ENCODE results near the gene HCFC1R1.

Gene HCFC1R1

GRCh38 chr16:3021449-3022207 is 2.1 kb downstream of the HCFC1R1 start:
- H3K4me1 ChIP-seq (ENCODE audit: insufficient read depth, low read length) = peaks cover 4% of the 10 kb centered on the region; the same call in 1 of the 2 replicates

DNA sequence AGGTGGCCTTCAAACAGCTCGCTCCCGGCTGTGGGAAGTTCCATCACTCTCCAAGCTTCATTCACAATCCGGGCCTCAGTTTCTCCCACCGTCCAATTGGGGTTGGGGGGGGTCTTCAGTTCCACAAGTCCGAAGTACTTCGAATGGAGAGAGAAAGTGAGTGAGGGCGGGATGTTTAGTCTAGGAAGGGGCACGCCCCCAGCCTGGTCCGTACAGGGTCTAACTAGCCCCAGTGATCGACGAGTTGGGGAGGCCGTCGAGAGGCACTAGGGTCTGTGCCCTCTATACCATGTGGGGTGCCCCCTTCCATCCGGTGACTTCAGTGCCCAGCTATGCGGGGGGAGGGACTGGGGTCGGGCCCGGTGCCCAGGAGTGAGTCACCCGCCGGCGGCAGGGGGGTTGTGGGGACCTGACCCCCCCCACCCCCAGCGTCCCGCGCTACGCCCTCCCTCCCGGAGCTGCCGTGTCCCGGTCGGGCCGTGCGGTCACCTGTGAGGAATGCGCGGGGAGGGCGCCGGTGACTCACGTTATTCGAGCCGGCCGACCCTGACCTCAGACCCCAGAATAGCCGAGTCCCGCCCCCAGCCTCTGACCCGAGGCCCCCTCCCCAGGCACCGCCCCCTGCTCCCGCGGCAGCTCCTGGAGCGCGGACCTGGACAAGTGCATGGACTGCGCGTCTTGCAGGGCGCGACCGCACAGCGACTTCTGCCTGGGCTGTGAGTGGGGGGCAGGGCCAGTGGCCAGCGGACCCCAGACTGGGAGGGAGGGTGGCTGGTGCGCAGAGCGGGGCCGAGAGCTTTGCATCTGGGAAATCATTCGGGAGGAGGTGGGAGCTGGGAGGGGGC is 2.9 kb downstream of the HCFC1R1 start:
- Histone ChIP-seq H3K4me1 (ENCODE audit: insufficient read depth, low read length) (peaks cover 4% of the 10 kb centered on the region; the same call in 1 of the 2 replicates), H3K9ac (ENCODE audit: low read depth, low read length) (peak overlapping the region; percentile 85), H3K36me3 (ENCODE audit: insufficient read depth, low read length) (0 out of 2 replicates have a peak, but pooled peaks cover 5% of the 10 kb centered on the region), H3K9me3 (ENCODE audit: control insufficient read depth, insufficient read depth, low read length) (no peaks in the 10 kb centered on the region)

More at GRCh38 chr16:3021449-3022207, 2.1 kb downstream of the HCFC1R1 start:
- H3K9ac ChIP-seq (ENCODE audit: low read depth, low read length) = peak overlapping the region; percentile 85
- H3K9me3 ChIP-seq (ENCODE audit: control insufficient read depth, insufficient read depth, low read length) = no peaks in the 10 kb centered on the region
- 0 out of 2 replicates have a peak, but pooled peaks cover 5% of the 10 kb centered on the region for H3K36me3 ChIP-seq (ENCODE audit: insufficient read depth, low read length)

DNA sequence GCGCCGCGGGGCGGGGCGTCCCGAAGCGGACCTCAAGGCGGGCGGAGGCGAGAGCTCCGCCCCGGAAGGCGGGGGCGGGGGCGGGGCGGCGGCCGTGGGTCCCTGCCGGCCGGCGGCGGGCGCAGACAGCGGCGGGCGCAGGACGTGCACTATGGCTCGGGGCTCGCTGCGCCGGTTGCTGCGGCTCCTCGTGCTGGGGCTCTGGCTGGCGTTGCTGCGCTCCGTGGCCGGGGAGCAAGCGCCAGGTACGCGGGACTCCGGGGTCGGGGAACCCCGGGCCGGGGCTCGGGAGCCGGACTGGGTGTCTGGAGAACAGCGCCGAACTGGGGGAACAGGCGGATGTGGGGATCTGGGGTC is 3.5 kb downstream of the HCFC1R1 start, which contains the start of gene TNFRSF12A:
Gene TNFRSF12A (plus strand): TSS at position 122 of the 357 bp plus-strand sequence. CDS start 30 bp downstream, at position 152.
- Histone ChIP-seq H3K9me3 (ENCODE audit: control insufficient read depth, insufficient read depth, low read length) (no peaks in the 10 kb centered on the region), H3K9ac (ENCODE audit: low read depth, low read length) (peak within 1 kb of the TSS; percentile 85), H3K36me3 (ENCODE audit: insufficient read depth, low read length) (0 out of 2 replicates have a peak, but pooled peaks cover 5% of the 10 kb centered on the region), H3K4me1 (ENCODE audit: insufficient read depth, low read length) (peaks cover 4% of the 10 kb centered on the region; the same call in 1 of the 2 replicates)

- Histone ChIP-seq H3K9ac (ENCODE audit: low read depth, low read length) (peak overlapping the region; percentile 62; the same call in 1 of the 2 replicates), H3K36me3 (ENCODE audit: insufficient read depth, low read length) (peaks cover 8% of the 10 kb centered on the region; the same call in 1 of the 2 replicates), H3K4me1 (ENCODE audit: insufficient read depth, low read length) (peaks cover 4% of the 10 kb centered on the region; the same call in 1 of the 2 replicates), H3K9me3 (ENCODE audit: control insufficient read depth, insufficient read depth, low read length) (no peaks in the 10 kb centered on the region)
These were observed 4.0 kb downstream of the HCFC1R1 start for GRCh38 chr16:3019594-3020246.

DNA sequence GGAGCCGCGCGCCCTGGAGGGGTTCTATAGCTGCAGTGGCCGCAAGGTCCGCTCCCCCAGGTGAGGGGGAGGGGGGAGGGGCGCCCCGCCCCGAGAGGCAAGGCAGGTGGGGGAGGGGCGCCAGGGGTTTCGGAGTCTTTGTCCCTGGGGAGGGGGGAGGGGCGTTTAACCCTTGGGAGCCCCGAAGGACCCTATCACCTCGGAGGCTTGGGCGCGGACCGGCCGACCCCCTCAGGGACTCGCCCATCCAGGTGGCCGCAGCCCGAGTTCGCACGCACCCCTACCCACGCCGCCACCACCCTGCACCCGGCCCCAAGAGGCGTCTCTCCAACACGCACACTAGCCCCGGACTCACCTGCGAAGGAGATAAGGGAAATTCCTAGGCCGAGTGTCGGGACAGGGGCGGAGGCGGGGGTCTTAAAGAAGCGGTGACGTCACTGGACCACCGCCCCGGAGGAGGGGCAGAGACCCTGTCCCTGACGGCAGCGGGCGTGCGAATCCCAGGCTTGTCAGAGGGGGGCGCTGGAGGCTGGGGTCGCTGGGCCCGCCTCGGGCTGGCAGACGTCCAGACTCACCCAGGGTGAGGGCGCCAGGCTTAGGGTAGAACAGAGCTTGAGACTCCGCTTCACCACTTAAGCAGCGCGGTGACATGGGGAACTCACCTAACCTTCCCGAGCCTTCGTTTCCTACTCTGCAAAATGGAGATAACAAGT is 5.8 kb downstream of the HCFC1R1 start, which contains the start of gene CLDN6:
Gene CLDN6 (minus strand): TSS at position 390 of the 713 bp plus-strand sequence. CDS start 2,162 bp downstream, outside the sequence.
- Histone ChIP-seq H3K9ac (ENCODE audit: low read depth, low read length) (peak within 1 kb of the TSS; percentile 89), H3K9me3 (ENCODE audit: control insufficient read depth, insufficient read depth, low read length) (no peaks in the 10 kb centered on the region), H3K4me1 (ENCODE audit: insufficient read depth, low read length) (peaks cover 19% of the 10 kb centered on the region; the same call in 1 of the 2 replicates), H3K36me3 (ENCODE audit: insufficient read depth, low read length) (peaks cover 8% of the 10 kb centered on the region; the same call in 1 of the 2 replicates)

DNA sequence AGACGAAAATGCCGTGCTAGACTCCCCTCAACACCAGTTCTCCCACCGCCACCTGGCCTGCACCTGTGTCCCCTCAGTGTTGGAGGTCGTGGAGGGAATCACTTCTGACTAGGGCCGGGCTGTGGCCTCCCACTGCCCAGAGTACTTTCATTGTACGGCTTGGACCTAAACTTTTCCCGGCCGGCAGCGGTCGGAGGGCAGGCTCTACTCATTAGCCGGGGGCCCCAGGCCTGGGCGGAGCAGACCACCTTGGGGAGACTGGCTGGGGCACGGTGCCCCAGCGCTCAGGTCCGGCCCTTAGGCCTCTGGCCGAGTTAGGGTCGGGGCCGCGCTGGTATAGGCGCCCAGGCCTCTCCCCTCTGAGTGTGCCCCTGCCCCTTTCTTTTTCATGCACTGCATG is 6.4 kb downstream of the HCFC1R1 start:
- H3K36me3 ChIP-seq (ENCODE audit: insufficient read depth, low read length) = peaks cover 8% of the 10 kb centered on the region; the same call in 1 of the 2 replicates
- peak overlapping the region; percentile 89 for H3K9ac ChIP-seq (ENCODE audit: low read depth, low read length)

DNA sequence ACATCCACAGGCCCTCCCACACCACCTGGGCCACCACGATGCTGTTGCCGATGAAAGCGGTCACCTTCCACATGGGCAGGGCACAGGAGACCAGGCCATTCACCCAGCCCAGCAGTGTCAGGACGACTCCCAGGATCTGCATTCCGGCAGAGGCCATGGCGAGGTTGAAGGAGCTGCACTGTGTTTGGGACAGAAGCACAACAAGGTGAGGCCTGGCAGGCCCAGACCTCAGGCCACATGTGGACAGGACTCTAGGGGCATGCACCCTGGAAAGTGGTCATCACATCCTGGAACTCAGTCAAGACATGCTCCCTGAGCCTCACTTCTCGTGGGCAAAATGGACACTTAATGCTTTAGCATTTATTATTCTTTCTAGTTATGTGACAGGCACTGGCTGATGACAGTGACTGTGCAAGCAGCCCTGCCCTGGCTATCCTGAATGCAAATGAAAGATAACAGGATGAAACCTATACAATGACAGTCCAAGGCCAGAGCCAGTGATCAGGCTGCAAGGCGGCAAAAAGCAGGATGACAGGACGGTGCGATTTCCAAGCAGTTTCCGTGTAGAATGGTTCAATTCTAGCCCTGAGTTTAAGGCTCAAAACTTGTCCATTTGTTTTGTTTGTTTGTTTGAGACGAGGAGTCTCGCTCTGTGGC is 7.7 kb downstream of the HCFC1R1 start:
- no peaks in the 10 kb centered on the region for H3K9me3 ChIP-seq (ENCODE audit: control insufficient read depth, insufficient read depth, low read length)
- H3K36me3 ChIP-seq (ENCODE audit: insufficient read depth, low read length) = peaks cover 4% of the 10 kb centered on the region; the same call in 1 of the 2 replicates
- no peak overlapping the region for H3K9ac ChIP-seq (ENCODE audit: low read depth, low read length)
- peaks cover 25% of the 10 kb centered on the region; the same call in 1 of the 2 replicates for H3K4me1 ChIP-seq (ENCODE audit: insufficient read depth, low read length)

More for the DNA sequence above, 6.4 kb downstream of the HCFC1R1 start:
- no peaks in the 10 kb centered on the region for H3K9me3 ChIP-seq (ENCODE audit: control insufficient read depth, insufficient read depth, low read length)
- peaks cover 17% of the 10 kb centered on the region; the same call in 1 of the 2 replicates for H3K4me1 ChIP-seq (ENCODE audit: insufficient read depth, low read length)

GRCh38 chr16:3014971-3015370 is 8.8 kb downstream of the HCFC1R1 start:
- peaks cover 33% of the 10 kb centered on the region; the same call in 1 of the 2 replicates for H3K4me1 ChIP-seq (ENCODE audit: insufficient read depth, low read length)
- no peak overlapping the region for H3K9ac ChIP-seq (ENCODE audit: low read depth, low read length)

GRCh38 chr16:3013998-3014690 is 9.6 kb downstream of the HCFC1R1 start:
- no peaks in the 10 kb centered on the region for H3K9me3 ChIP-seq (ENCODE audit: control insufficient read depth, insufficient read depth, low read length)
- peaks cover 4% of the 10 kb centered on the region; the same call in 1 of the 2 replicates for H3K36me3 ChIP-seq (ENCODE audit: insufficient read depth, low read length)
- H3K4me1 ChIP-seq (ENCODE audit: insufficient read depth, low read length) = peaks cover 37% of the 10 kb centered on the region; the same call in 1 of the 2 replicates
- H3K9ac ChIP-seq (ENCODE audit: low read depth, low read length) = 0 out of 2 replicates have a peak overlapping the region, but pooled peaks have one; percentile 6

More at GRCh38 chr16:3014971-3015370, 8.8 kb downstream of the HCFC1R1 start:
- Histone ChIP-seq H3K9me3 (ENCODE audit: control insufficient read depth, insufficient read depth, low read length) (no peaks in the 10 kb centered on the region), H3K36me3 (ENCODE audit: insufficient read depth, low read length) (peaks cover 4% of the 10 kb centered on the region; the same call in 1 of the 2 replicates)

- Histone ChIP-seq H3K36me3 (ENCODE audit: insufficient read depth, low read length) (peaks cover 4% of the 10 kb centered on the region; the same call in 1 of the 2 replicates), H3K9ac (ENCODE audit: low read depth, low read length) (0 out of 2 replicates have a peak overlapping the region, but pooled peaks have one; percentile 14), H3K9me3 (ENCODE audit: control insufficient read depth, insufficient read depth, low read length) (no peaks in the 10 kb centered on the region), H3K4me1 (ENCODE audit: insufficient read depth, low read length) (peaks cover 43% of the 10 kb centered on the region; the same call in 1 of the 2 replicates)
These were observed 10.2 kb downstream of the HCFC1R1 start for GRCh38 chr16:3013491-3013951.

- Histone ChIP-seq H3K9me3 (ENCODE audit: control insufficient read depth, insufficient read depth, low read length) (no peaks in the 10 kb centered on the region), H3K36me3 (ENCODE audit: insufficient read depth, low read length) (peaks cover 4% of the 10 kb centered on the region; the same call in 1 of the 2 replicates), H3K4me1 (ENCODE audit: insufficient read depth, low read length) (peaks cover 45% of the 10 kb centered on the region; the same call in 1 of the 2 replicates), H3K9ac (ENCODE audit: low read depth, low read length) (peak within 1 kb of the TSS; percentile 45; the same call in 1 of the 2 replicates)
These were observed 10.8 kb downstream of the HCFC1R1 start, which contains the start of gene CLDN9 for GRCh38 chr16:3012828-3013420. Gene CLDN9, plus strand, starts transcription at chr16:3012923. Its CDS starts 440 bp downstream, at chr16:3013363.
